ENCODE measurements around the gene RPL22L1.
"Not testable (repeated sequence)": the region's sequence is repeated elsewhere in the genome, so short reads cannot be mapped to it uniquely, and the experiment has no call there.

- TF ChIP-seq CTCF (IDR thresholded peaks at IDR 0.05; ENCODE audit: low read depth, low read length, poor library complexity, severe bottlenecking); EZH2phosphoT487 (IDR thresholded peaks at IDR 0.05; ENCODE audit: borderline replicate concordance, low read length): not testable (repeated sequence)
Observed at GRCh38 chr3:170884109-170884930, 14.3 kb upstream of the RPL22L1 start.

All from DOHH2 (cell line).